HG03066 (cell line): ENCODE results near the gene C2orf69.

Experiments used
- ATAC-seq: cut with Tn5 transposase; IDR thresholded peaks from one replicate; pipeline ENCODE4 v1.9.1; 2021; ENCODE audit warnings: low read depth; ENCODE audit not compliant: unreplicated experiment

Gene C2orf69

DNA sequence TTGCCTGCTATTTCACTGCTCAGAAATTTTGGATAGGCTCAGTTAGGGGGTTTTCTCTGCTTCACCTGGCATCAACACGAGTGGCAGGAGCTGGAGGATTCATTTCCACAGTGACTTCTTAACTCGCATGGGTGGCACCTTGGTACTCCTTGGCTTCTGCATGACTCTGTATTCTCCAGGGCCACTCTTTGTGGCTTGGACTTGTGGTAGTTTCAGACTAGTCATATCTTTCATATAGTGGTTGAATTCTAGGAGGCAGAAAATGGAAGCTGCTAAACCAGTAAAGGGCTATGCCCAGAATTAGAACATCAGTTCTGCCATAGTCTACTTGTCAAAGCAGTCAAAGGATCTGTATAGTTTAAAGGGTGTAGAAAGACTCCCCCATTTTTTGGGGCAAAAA, 51.1 kb downstream of the C2orf69 start:
- no peak for ATAC-seq

GRCh38 chr2:199966405-199966804, 55.3 kb downstream of the C2orf69 start:
- no peak for ATAC-seq

- no peak for ATAC-seq
These were observed 55.9 kb downstream of the C2orf69 start for GRCh38 chr2:199966976-199967375.

DNA sequence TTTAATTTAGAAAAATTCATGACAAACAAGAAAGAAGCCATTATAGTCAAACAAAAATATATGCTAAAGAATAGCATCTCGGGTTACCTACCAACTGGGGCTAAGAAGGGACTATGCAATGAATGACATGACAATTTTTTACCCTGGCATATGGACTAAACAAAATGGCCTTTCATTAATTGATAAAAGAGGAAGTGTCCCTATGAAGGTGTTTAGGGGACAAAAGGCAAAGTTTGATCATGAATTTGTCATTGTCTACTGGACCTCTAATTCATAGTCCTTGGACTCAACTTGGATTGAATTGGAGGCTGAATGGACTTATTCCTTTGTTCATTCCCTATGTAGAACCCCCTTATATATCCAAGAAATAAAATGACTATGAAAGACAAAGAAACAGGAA, 57.0 kb downstream of the C2orf69 start:
- no peak for ATAC-seq

- no peak for ATAC-seq
These were observed 61.1 kb downstream of the C2orf69 start for GRCh38 chr2:199972088-199972626.

GRCh38 chr2:199973703-199974102, 62.6 kb downstream of the C2orf69 start:
- no peak for ATAC-seq

- no peak for ATAC-seq
These were observed 64.3 kb downstream of the C2orf69 start for GRCh38 chr2:199975273-199975895.
